Iris pigment epithelial cell (primary cell): ENCODE data around the gene MYOF.
A peak's percentile ranks its signal among the peaks of the same experiment; 100 is the strongest.
"Not testable (repeated sequence)": the region's sequence is repeated elsewhere in the genome, so short reads cannot be mapped to it uniquely, and the experiment has no call there.

Experiments
- DNase-seq: peaks from one replicate; pipeline ENCODE4 v3.0.0-alpha.2; 2011; ENCODE audit warnings: low read depth

The MYOF gene

GRCh38 chr10:93420944-93421825 is 60.9 kb downstream of the MYOF start:
- no peak for DNase-seq

- peak; percentile 47 for DNase-seq
These were observed 62.0 kb downstream of the MYOF start for GRCh38 chr10:93420091-93420490.

- DNase-seq, result not testable (repeated sequence)
These were observed 63.1 kb downstream of the MYOF start for GRCh38 chr10:93419016-93419415.

- no peak for DNase-seq
These were observed 64.2 kb downstream of the MYOF start for GRCh38 chr10:93417921-93418320.

- no peak for DNase-seq
These were observed 64.9 kb downstream of the MYOF start for GRCh38 chr10:93417266-93417665.

GRCh38 chr10:93416824-93417223 is 65.3 kb downstream of the MYOF start:
- DNase-seq, result no peak

GRCh38 chr10:93415693-93416092 is 66.4 kb downstream of the MYOF start:
- no peak for DNase-seq

GRCh38 chr10:93413252-93413689 is 68.9 kb downstream of the MYOF start:
- peak; percentile 66 for DNase-seq

GRCh38 chr10:93412801-93413200 is 69.3 kb downstream of the MYOF start:
- no peak for DNase-seq

- DNase-seq, result no peak
These were observed 71.3 kb downstream of the MYOF start for GRCh38 chr10:93410697-93411348.

- no peak for DNase-seq
These were observed 73.4 kb downstream of the MYOF start for GRCh38 chr10:93408783-93409182.

GRCh38 chr10:93406364-93407145 is 75.6 kb downstream of the MYOF start:
- peak; percentile 69 for DNase-seq

GRCh38 chr10:93404048-93404354 is 78.1 kb downstream of the MYOF start:
- no peak for DNase-seq

- peak; percentile 33 for DNase-seq
These were observed 78.7 kb downstream of the MYOF start for GRCh38 chr10:93403152-93404047.

GRCh38 chr10:93402192-93402591 is 79.9 kb downstream of the MYOF start:
- DNase-seq, result no peak

GRCh38 chr10:93398528-93398927 is 83.6 kb downstream of the MYOF start:
- DNase-seq, result no peak

- peak; percentile 52 for DNase-seq
These were observed 85.1 kb downstream of the MYOF start for GRCh38 chr10:93397020-93397419.

- DNase-seq, result no peak
These were observed 88.9 kb downstream of the MYOF start for GRCh38 chr10:93393211-93393610.

- peak; percentile 30 for DNase-seq
These were observed 90.0 kb downstream of the MYOF start for GRCh38 chr10:93392121-93392520.

- no peak for DNase-seq
These were observed 91.6 kb downstream of the MYOF start for GRCh38 chr10:93390306-93391090.
